ENCODE measurements around the gene PGC.

Gene PGC

GRCh38 chr6:41730531-41731436, 16.4 kb downstream of the PGC start:
- DNase-seq (ENCODE audit: low read depth in 2 of 2), result no peak

GRCh38 chr6:41729624-41730023, 17.6 kb downstream of the PGC start:
- DNase-seq (ENCODE audit: low read depth in 2 of 2), result no peak

DNA sequence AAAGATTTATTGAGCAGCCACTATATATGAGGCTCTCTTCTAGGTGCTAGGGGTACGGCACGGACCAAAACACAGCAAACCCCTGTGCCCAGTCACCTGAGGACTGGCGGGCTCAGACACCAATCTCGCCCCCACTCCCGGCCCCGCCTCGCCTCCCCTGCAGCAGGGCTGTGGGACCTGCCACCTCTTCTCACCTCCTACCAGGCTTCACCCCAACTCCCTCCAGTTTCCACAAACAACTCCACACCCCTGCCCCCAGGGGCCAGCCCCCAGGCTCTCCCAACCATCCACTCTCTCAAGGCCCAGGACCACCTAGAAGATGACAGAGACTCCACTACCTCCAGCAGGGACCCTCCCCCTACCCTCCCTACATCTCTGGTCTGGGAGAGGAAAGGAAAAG, 18.2 kb downstream of the PGC start:
- no peak for DNase-seq (ENCODE audit: low read depth in 2 of 2)

DNA sequence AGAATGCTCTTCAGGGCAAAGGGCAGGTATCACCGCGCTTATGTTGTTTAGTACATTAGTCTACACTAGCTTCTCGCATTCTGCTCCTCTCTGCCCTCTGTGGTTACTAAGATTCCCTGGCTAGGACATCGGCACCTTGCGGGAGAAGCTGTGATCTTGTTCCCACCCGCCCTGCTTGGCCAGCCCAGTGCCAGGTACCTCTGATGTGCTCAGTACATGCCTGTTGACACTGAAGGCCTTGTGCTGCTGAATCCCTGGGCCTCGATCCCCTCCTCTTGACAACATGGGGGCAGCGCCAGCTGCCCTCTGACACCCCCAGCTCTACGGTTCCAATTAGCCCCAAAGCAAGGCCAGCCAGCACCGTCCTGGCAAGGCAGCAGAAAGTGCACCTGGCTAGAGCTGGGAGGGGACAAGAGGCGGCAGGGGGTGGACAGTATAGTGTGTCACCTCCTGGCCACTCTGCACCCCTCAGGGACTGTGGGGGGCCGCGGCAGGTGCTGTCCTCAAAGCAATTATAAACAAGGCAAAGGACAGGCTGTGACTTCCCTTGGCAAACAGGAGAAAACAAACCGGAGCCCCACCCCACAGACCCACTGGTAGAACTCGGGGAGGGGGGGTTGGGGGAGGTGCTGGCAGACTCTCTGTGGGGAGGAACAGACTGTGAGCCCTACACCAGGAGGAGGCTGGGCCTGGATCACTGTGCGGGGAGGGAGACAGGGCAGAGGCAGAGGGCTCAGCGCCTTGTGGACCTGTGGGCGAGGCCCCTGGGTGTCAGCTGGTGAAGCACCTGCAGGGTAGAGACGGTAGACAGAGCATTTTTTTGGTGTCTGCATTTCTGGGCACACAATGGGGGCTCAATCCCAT, 18.9 kb downstream of the PGC start:
- no peak for DNase-seq (ENCODE audit: low read depth in 2 of 2)

- no peak for DNase-seq (ENCODE audit: low read depth in 2 of 2)
These were observed 19.5 kb downstream of the PGC start for GRCh38 chr6:41727705-41728072.

DNA sequence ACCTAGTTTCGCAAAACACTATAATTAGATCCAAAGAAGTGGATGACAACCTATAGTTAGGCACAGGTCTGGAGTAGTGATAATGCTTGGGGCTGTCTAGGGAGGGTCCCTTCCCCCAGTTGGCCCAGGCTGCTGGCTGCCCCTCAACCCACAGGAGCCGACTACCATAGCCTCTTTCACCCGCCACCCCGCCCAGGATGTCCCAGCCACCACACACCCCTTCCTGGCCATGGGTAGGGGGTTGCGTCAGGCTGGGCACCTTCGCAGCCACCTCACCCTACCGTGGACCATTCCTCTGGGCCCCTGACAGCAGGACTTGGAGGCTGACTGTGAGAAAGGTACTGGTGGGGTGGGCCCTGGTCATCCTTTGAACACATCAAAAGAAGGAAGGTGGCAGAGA, 20.3 kb downstream of the PGC start:
- no peak for DNase-seq (ENCODE audit: low read depth in 2 of 2)

DNA sequence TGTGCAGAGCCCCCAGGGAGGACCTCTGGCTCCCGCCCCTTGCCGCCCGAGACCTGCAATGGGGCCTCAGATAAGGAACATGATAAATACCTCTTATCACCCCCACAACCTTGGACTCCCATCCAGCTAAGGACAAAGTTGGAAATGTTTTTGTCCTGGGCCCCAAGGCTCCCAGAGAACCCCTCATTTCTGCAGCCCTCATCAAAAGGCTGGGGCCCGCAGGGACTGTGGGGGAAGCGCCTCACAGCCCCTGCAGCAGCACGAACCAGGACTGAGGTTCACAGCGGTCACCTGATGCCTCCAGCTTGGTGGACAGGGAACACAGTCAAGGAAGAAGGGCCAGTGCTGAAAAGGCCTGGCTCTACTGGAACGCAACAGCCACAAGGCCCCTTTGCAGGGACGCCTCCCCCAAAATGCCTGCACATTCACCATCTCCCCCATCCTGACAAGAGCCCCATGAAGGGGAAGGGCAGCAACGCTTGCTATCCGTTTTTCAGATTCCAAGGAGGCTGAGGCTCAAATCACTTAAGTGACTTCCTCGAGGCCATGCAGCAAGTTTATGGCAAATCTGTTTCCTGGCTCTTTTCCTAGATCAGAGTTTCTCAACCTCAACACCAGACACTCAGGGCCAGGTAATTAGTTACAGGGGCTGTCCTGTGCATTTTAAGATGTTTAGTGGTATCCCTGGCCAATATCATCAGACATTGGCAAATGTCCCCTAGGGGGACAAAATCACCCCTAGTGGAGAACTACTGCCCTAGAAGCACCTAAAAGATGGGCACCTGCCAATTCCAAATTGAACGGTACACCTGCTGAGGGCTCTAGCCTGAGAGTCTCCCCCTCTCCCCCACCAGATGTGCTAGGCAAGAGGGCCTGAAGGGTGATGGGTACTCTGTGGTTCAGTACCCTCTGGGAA, 22.4 kb downstream of the PGC start:
- no peak for DNase-seq (ENCODE audit: low read depth in 2 of 2)

GRCh38 chr6:41724228-41724580, 23.0 kb downstream of the PGC start:
- no peak for DNase-seq (ENCODE audit: low read depth in 2 of 2)

- no peak for DNase-seq (ENCODE audit: low read depth in 2 of 2)
These were observed 23.5 kb downstream of the PGC start for GRCh38 chr6:41723530-41724227.

DNA sequence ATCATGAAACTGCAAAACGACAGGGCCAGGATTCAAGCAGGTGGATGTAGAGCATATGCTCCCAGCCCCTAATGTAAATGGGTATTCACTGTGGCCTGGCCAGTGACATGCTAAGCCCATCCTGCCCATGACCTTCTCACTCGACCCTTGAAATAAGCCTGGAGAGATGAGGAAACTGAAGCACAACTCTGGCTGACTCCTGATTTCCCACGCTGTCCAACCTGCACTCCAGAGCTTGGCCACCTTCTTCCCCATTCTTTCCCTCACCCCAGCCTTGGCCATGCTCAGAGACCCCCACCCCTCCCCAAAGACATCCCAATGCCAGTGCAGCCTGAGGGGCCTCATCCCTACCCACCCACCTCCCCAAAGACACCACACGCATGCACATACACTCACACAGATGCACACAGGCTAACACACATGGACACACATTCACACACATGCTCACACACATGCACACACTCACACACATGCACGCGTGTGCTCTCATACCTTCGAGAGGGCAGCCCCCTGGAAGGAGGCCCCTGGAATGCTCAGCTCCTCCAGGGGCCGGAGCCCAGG, 24.1 kb downstream of the PGC start:
- DNase-seq (ENCODE audit: low read depth in 2 of 2), result no peak

DNA sequence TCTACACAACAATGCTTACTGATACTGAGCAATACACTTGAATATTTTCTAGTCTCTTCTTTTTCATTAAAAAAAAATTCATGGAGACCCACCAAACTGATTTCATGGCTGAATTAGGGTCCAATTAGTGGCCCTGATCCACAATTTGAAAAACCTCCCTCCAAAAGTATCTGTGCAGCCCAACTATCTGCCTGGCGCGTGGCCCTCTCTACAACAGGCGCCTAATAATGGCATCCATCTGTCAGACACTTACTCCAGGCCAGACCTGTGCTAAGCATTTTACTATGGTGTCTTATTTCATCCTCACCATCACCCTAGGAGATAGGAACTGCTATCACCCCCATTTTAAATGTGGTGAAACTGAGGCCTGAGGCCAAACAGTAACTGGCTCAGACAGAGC, 25.8 kb downstream of the PGC start:
- DNase-seq (ENCODE audit: low read depth in 2 of 2), result no peak

DNA sequence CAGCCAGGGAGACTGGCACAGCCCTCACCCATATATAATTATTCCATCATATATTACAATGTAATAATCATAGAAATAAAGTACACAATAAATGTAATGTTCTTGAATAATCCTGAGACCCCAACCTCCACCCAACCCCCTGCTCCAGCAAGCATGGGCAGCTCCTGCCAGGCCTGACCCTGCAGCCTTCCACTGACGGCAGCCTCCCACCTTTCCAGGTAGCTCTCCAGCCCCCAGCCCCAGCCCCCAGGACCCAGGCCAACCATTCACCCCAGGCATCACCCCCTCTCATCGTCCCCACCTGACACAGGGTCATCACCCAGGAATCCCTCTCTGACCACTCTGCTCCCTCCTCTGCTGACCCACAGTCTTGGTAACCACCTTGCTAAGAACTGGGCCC, 26.4 kb downstream of the PGC start:
- DNase-seq (ENCODE audit: low read depth in 2 of 2), result no peak

DNA sequence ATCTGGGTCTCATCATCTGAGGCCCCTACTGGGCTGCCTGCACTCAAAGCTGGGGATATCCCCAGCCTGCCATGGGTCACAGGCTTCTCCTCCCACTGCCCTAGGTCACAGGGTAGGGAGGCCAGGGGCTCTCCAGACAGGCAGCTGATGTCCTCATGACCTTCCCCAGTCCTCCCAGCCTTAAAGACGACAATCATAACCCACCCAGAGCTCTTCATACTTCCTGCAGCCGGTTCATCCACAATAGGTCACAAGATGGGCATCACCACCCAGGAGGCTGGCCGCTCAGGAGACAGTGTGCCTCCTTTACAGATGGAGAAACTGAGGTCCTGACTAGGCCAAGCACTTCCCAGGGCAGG, 27.0 kb downstream of the PGC start:
- no peak for DNase-seq (ENCODE audit: low read depth in 2 of 2)

DNA sequence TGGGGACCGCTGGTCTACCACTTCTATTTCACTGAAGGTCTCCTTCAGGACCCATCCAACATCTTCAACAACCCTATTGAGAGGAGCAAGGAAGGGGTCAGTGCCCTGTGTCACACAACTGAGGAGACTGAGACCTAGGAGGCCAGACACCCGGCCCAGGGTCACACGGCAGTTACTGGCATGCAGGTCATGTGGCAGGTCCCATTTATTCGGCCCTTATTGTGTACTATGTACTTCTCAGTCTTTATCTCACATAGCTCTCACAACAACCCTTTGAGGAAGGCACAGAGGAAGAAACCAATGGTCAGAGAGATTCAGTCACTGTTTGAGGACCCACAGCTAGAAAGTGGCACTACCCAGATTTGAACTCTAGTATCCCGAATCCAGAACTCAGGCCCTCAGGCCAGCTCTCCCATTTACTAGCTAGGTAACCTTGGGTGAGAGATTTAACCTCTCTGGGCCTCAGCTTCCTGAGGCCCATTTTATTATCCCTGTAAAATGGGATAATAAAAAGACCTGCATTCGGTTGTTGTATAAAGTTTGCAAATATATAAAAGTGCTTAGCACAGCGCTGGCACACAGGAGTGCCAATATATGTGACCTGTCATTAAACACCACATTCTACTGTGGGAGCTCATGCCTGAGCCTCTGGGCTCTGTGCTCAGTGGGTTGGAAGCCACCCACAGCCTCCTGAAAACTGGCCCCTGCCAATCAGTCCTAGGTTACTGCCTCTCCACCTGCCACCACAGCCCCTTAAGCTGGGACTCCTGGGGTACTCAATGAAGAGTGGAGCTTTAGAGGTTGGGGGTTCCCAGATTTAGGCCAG, 27.5 kb downstream of the PGC start:
- no peak for DNase-seq (ENCODE audit: low read depth in 2 of 2)

DNA sequence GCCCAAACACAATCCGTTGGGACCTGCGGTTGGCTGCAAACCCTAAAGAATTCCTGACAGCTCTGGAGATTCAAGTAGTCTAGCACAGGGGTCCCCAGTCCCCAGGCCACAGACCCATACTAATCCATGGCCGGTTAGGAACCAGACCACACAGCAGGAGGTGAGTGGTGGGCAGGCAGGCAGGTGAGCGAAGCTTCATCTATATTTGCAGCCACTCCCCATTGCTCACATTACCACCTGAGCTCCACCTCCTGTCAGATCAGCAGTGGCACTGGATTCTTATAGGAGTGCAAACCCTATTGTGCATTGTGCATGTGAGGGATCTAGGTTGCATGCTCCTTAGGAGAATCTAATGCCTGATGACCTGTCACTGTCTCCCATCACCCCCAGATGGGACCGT, 28.4 kb downstream of the PGC start:
- no peak for DNase-seq (ENCODE audit: low read depth in 2 of 2)

- no peak for DNase-seq (ENCODE audit: low read depth in 2 of 2)
These were observed 29.8 kb downstream of the PGC start for GRCh38 chr6:41717392-41717736.

GRCh38 chr6:41716516-41717391, 30.4 kb downstream of the PGC start:
- no peak for DNase-seq (ENCODE audit: low read depth in 2 of 2)

DNA sequence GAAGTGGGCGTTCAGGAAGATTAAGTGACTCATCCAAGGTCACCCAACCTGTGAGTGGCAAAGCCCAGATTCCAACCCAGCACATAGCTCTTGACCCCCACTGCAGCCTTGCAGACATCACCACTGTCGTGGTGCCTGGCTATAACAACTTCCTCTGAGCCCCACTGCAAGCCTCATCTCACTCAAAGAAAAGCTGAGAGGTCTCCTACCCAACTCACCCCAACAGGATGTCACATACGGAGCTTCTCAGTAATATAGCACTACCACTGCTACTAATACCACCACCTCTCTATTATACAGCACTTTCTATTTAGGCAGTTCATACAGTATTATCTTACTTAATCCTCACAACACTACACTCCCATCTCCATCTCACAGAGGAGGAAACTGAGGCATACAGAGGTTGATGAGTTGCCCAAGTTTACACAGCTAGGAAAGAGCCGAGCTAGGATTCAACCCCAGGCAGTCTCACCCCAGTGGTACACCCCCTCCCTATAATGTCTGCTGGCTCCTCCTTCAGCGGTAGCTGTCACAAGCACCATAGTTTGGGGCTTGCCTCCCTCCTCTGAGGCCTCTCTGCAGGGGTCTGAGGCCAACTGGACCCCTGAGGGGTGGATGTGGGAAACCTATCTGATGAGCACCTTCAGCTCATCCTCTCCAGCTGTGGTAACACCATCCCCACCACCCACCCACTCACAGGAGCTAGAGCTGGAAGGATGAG, 31.2 kb downstream of the PGC start:
- DNase-seq (ENCODE audit: low read depth in 2 of 2), result no peak
